Bone marrow (tissue), 2 donors: ENCODE results near the gene STRBP.

ENCODE experiments used
- DNase-seq, 2 donors: peaks; one replicate each; lab custom pipeline; 2025; lab: John Stamatoyannopoulos, UW

Gene STRBP

DNA sequence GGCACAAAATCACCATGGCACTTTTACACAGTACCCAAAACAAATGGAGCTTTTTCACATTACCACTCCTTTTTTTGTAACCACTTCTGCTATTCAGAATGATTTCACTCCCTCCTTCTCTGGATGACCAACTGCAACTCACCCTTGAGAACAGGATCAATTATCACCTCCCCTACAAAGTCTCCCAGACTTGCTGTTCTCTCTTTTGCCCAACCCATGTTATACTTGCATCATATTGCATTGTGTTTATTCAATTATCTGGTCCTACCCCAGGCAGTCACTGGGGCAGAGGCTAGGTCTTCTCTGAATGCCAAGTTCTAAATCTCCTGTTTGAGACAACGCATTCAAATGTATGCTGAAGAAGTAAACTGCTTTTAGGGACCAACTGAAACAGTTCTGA, 139.0 kb downstream of the STRBP start:
- no peak for DNase-seq

DNA sequence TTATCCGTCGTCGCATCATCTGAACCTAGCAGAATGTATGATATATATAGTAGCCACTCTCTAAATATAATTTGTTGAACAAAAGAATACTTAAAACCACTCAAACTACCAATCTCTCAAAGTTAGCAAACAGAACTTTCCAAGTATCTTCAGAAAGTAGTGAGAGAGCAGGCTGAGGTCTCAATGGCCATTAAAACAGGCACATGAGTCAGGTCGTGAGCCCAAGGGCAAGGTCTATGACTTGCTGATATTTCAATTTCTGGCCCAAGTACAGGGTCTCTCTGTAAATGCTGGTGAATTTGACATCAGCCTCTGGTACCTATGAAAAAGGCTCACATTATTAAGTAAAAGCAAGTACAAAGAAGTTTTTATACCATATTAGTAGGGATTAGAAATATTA, 139.8 kb downstream of the STRBP start:
- no peak for DNase-seq

DNA sequence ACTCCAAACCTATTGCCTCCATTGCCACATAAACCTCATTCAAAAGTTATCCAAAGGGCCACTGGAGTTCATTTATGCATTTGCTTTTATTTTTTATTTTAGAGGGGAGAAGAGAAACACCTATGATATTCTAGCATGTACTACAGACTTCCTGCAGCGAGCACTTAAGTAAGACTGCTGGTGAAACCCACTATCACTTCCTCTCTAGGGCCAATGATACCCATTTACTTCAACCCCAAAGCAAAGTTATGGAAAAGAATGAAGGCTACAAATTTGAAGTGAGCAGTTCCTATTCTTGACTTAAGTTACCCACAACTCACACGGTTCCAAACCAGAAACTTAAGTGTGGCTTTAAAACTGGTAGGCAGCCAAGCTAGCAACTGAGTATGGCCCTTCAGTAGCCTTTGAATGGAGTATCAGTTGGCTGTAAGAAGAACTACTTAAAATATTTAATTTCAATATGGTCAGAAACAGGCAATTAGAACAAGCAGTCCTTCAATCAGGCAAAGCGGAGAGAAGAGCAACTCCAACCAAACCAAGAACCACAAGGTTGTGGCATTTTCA, 140.8 kb downstream of the STRBP start:
- DNase-seq, result no peak

DNA sequence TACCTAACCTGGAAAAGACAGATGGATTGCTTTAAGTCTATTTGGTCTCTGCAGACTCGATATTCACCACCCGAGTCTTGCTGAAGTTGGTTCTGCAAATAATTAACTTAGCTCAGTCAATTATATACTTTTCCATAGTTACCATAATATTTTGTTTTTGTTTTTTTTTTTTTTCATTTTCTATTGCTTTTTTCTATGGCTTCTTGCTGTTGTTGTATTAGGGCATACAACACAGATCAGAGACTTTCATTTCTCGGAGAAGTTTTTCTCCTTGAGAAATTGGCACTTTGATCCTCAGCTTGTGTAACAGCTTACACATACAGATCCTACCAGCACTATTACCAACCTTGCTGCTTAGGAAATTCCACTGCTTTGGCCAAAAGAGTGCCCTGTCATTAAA, 146.9 kb downstream of the STRBP start:
- no peak for DNase-seq

DNA sequence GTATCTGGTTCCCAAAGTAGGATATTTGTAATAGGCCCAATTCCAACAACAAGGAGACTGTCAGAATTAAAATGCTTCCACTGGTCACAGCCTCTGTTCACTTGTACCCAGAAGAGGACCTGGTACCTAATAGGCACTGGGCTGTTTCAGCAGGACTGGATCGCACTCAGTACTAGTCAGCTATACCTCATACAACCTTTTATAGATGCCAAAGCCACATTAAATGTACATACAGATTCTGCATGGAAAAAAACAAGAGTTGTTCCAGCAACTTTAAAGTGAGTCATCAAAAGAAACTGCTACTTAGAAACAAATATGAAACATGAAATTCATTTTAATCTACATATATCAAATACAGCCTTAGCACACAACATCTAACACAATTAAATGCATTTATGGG, 147.4 kb downstream of the STRBP start:
- no peak for DNase-seq

DNA sequence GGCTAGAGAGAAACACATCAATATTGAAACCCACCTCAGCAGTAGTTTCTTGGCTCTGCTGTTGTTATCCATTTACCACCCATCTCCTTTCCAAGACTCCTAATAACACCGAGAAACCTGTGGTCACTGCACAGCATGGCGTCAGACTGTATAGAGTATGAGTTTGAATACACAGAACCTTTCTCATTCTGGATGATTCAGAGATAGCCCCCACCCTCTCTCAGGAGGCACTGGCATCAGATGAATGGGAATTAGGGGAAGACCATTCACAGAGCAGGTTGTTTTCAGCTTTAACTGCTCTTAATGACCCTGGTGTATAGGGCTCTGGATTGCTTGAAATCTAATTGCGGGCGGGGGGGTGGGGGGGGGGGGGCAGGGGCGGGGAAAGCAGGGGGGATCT, 148.3 kb downstream of the STRBP start:
- DNase-seq, result no peak

DNA sequence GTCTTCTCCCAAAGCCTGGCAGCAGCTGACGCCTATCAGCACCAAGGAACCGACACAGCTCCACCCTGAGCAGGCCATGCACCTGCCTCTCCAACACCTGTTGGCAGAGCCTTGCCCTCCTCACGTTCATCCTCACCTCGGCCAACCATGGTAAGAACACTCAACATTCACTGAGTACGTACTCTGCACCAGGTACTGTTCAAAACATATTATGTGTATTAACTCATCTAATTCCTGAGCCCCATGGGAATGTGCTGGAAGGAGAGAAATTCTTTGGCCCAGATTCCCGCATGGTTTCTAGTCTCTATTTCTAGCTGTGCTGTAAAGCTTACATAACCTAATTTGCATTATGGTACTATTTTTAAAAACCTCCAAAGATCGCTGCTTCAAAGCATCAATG, 148.8 kb downstream of the STRBP start:
- DNase-seq, result no peak

DNA sequence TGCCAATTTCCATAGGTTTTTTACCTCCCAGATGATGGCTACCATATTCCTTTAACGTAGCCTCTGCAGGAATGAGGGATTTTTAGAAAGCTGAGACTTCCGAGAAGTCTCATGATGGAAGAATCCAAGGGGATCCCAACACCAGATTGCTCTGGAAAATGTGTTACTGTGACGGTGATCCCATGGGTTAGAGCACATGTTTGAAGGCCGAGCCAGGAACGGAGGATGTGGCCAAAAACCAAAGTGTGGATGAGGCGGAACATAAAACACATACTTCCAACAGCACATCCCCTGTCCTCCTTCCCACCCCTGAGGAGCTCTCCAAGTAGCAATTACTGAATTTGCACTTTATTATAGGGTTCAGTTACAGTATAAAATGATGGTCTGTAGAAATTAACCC, 152.3 kb downstream of the STRBP start:
- DNase-seq, result no peak

DNA sequence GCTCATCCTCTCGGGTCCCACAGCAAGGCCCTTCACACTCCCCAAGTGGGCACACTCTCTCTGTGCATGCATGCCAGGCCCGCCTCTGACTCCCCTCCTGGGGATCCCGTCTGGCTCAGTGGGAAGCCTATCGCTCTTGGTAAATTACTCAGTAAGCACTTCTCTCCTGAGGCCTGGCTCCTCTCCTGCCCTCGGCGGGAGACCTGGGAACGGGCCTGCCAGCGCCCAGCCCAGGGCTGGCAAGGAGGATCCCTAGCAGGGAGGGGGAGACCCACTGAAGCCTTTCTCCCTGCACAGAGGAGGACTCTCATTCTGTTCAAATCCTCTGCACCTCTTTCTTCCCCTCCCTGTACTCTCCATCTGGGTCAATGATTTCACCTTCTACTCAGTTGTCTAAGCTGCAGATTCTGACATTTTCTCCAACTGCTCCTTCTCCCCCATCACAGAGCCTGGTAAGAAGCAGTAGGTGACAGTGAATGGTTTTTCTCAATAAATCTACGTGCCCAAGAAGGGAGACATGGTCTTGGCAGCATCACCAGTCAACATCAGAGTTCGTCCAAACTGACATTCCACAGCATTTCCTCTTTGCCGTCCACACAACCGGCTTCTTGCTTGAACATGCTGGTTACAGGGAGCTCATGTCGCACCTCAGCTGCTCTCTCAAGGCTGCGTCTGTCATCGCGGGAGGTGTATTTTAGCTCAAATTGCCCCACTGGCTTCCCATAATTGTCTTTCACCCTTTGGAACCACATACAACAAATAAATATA, 153.1 kb downstream of the STRBP start:
- DNase-seq, result no peak

DNA sequence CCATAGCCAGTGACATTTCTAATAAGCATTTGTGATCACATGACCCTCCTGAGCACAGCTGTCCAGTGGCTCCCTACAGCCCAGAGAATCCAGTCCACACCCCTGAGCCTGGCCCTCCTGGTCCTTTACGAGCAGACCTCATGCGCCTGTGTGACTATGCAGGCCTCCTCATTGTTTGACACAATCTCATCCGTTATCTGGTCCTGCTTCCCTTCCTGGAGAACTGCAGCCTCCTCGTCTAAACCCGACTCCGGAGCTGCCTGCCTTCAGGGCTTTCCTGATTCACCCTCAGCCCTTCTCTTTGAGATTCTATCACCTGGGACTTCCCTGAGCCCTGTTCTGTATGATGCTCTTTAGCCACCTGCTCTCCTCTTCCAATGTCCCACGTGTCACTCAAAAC, 155.2 kb downstream of the STRBP start:
- DNase-seq, result no peak

DNA sequence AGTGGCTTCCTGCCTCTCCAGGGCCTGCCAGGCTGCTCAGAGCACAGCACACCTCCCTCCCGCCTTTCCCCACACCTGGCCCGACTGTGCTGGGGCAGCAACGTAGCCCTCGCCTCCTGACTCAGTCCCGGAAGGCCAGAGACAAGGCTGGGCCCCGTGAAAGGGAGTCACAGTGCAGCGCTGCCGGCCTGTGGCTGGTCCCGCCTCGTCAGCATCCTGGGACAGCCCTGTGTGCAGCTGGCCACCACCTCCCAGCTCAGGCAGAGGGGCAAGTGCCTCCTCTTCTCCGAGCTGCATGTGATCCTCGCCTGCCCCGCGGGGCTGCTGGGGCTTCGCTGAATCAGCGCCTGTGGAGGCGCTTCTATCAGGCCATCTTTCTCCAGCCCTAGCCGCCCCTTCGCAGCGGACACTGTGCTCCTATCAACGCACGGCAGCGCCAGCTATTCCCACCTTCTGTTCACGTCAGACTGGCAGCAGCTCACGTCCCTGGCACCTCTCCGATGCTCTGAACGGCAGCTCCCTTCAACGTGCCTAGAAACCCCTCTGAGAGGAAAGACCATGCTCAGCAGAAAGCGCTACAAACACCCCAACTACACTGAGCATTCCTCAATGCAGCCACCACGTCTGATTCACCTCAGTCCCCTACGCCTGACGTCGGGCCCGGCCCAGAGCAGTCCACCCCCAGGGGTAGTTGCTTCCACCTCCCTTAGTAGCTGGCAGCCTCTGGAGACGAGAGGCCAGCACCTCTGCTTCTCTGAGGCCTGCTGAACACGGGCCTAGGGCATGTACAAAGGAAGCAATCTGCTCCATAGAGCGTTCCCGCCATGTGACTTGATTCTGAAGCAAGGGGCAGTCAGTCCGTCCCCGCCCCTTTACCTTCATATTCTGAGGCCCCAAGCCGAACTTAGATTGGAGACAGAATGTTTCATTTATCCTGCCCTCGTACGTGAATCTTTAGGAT, 156.1 kb downstream of the STRBP start:
- no peak for DNase-seq

DNA sequence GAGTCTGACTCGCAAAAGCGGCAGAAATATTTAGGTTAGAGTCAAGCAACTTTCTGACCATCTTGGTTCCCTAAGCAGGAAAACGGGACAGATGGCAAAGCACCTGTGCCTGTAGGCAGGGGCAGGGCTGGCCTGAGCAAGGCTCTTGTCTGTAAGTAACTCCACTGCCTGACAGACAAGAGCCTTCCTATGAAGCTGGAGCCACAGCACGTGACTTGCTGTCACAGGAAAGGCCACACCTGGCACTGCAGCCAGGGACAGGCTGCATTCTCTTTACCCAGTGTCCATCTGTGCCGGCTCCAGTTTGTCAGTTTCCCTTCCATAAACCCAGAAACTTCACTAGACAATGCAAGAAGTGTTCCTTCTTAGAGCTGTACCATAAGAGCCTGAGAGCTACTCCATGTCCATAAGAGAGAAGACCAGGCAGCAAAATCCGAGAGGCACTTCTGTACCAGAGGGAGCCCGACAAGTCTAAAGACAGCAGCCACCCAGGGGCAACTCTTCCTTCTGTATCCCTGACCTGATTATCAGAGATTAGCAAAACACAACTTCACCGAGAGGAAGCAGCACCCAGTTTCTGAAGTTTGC, 156.9 kb downstream of the STRBP start:
- DNase-seq, result no peak

DNA sequence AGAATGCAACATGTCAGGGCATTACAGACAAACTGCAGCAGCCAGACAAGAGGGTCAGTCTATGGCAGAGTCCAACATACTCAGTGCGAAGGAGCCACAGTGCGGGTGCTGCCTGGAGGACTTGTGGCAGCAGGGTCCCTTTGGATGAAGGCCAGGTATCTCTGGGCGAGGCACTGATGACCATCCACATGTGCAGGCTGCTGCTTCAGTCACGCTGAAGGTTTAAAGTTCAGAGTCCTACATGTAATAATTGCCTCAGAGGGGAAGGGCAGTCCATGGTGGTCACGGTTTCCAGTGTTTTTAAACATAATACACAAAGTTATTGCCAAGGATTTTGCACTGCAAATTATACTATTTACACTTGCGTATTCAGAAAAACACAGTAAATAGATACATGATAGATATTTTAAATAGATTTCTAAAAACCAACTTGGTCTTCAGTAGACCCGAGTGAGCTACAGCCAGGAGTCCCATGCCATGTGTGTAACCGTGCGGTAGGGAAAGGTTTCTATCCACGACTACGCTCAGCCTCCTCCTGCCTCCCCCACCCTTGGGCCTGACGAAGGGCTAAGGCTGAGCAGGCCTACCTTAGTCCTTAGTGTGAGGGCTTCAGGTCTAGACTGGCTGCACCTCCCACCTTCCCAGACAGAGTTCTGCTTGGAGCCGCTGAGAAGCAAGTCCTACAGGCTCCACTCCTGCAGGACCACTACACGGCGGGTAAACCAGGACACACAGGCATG, 158.7 kb downstream of the STRBP start:
- no peak for DNase-seq

DNA sequence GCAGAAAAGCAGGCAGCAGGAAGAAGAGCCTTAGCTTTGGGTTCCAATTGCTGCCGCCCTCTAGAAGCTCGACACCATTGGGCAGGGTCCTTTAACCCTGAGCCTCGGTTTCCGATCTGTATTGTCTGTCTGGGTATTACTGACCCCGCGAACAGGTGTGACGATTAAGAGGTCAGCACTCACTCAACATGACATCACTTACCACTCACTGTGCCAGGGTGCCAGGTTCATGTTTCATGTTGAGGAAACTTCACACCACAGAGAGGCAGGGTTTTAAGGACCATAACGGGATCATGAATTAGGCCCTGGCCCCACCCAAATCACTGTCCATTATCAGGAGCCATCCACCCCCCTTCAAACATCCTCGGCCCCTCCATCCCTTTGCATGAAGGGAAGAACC, 159.4 kb downstream of the STRBP start:
- DNase-seq, result no peak

DNA sequence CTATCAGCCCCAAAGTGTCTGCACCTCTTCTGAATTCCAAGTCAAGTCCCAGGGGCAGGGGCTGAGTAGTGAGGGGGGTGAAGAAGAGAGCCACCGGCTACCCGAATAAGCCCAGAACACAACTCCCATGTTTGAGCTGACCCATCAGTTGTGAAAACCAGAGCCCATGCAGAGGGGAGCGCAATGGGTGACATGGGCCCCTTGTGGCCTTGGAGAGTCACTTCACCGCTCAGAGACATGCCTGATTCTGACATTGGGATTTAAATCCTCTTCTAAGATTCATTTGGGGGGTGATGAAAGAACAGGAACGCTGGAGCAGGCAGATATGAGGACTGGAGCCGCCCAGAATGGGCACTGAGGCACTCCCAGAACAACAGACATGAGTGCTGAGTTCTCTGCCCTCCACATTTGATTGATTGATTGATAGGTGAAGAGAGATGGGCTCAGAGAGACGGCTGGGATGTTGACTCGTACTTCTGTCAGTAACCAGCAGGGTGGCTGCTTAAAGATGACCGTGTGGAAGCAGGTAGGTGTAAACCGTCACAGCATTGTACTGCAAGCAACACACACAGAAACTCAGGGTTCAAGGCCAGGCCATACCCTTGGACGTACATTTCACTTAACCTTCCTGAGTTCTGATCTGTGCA, 160.6 kb downstream of the STRBP start:
- DNase-seq, result no peak

DNA sequence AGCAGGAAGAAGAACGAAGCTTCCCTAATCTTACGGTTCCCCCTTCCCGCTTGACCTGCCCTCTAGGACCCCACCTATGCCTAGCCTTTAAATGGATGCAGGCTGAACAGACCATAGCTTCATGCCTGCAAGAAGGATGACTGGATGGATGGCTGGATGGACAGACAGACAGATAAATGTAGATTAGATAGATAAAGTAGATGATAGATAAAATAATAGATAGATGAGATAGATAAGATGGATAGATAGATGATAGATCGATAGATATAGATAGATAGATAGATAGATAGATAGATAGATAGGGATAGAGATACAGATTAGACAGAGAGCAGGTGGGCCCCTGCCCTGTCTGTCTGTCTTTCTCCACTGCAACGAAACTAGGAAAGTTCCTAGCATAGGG, 162.9 kb downstream of the STRBP start:
- DNase-seq, result no peak

DNA sequence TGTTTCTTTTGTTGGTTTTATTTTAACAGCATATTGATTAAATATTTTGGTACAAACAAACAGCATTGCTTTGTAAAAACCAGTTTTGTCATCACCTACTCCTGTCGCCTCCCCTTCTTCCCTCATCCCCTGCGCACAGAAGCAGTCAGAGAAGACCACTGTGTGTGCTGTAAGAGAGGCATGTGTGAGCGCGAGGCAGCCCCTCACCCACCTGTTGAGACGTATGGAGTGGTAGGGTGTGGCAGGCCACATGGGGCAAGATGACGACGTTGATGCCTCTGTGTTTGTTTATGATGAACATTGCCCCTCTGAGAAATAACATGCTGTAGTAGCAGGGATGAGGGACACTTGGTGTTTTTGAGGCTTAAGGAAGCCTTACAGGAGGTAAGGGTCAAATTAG, 163.6 kb downstream of the STRBP start:
- no peak for DNase-seq

DNA sequence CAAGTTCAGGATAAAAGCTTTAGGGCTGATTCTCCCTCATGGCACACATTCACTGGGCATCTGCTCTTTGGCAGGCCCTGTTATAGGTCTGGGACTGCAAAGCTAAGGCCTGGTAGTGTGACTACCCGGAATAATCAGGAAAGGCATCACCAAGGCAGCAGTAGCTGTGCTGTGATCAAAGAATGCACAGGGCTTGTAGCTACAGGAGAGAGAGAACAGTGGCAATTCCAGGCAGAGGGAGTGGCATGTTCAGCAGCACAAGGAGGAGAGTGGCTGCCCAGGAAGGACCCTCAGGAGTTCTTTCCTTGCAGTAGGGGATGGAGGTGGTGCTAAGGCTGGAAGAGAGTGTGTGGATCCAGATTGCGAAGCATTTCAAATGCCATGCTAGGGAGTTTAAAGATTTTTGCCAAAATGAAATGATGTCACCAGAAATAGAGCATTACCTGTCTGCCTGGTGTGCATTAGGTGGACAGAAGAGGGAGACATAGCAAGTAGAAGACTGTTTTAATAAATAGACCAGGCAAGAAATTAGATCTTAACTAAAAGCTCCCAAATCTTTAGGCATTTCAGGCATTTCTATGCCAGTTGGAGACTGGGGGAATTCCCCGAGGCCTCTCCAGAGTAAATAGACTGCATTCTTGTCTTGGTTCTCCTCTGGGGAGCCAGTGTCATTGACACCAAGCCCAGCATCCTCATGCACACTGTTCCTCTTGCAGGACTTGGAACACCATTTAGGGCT, 165.8 kb downstream of the STRBP start:
- DNase-seq, result no peak

DNA sequence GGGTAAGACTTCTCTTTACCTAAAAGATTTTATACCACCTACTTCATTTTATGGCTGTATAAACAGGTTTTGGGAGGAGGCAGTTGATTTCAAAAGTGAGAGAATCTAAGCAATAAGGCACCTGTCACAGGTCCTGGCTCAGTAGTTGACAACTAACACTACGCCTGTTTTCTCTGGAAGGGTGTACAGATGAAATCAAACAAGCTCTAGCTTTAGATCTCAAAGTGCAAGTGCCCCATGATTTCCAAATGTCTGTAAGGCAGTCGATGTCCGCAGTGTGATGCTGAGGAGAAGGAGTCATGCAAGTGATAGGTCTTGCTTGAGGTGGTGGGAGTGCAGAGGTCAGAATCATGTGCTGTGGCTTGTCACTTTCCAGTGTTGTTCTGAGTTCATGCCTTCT, 168.8 kb downstream of the STRBP start:
- no peak for DNase-seq

DNA sequence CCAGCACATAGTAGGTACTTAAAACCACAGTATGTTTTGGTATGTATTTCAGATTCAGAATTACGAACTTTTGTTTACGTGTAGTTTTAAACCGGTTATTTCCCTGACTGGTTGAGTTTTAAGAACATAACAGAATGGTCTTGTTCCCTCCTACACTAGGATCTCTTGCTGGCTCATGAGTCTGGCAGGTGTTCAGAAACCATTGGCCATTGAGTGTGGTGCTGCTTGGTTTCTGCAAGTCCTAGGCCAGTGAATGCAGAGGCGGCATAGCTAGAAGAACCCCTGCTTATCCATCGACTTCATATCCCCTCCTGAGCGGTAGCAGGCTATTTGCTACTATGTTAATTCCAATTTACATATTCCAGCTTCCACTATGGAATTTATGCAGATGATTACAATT, 169.3 kb downstream of the STRBP start:
- DNase-seq, result no peak

DNA sequence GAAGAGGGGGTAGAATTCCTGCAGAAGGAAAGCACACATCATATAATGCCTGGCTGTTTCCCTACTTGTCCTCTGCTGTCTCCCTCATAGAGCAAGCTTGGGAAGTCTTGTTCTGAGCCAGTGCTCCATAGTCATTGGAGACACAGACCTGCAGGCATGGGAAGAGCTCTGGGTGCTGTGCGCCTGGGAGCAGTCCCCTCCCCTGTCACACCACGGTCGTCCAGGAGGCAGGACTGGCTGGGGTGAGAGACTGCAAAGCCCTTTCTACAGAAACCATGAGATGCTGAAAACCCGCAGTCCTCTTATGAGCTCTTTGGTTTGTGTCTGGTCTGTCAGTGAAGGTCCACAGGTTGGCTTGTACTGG, 170.3 kb downstream of the STRBP start:
- no peak for DNase-seq
